IgD-negative memory B cell (primary cell): ENCODE results near the gene VEZT. TPM values are rescaled to one million over a fixed set of nuclear protein-coding genes. Genes with fewer than 3 reads are reported as not detected.

Experiments used
- polyA plus RNA-seq: library from polyadenylated mRNA; unstranded; fragments of 300-500 nt; fragmentation: Illumina TruSeq; gene quantifications from one replicate; pipeline ENCODE4 v1.2.3, GENCODE V29; 2021

VEZT gene
- polyA plus RNA-seq, 1 donor from 2014 or later: 21.5 TPM

Other genes with a start within 250 kb of the VEZT start
- gene NDUFA12, start 214.1 kb upstream of the VEZT start, polyA plus RNA-seq: 173 TPM
- 14.8 TPM for gene NR2C1, start 144.2 kb upstream of the VEZT start, polyA plus RNA-seq
- gene FGD6, start 340 bp upstream of the VEZT start, polyA plus RNA-seq: 5.0 TPM